ENCODE results near the gene TMEM79.

Gene TMEM79

GRCh38 chr1:156266051-156266450, 18.1 kb upstream of the TMEM79 start:
- no peak for DNase-seq

GRCh38 chr1:156268336-156268735, 15.8 kb upstream of the TMEM79 start:
- DNase-seq = no peak

DNA sequence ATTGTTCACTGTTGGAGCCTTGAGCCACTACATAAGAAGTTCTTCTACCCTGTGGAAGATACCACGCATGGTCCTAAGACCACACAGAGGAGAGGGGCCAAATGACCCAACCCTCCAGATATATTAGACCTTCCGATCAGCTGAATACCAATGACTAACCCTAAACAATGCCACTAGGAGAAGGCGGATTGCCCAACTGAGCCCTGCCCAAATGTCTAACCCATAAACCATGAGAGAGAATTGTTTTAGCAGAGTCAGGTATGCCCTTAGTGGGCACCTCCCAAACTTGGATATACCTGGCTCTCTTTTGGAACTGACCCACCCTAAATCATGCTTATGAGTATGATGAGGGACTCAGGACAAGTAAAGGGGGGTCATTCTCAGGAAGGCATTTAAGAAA, 13.8 kb upstream of the TMEM79 start:
- DNase-seq = no peak

DNA sequence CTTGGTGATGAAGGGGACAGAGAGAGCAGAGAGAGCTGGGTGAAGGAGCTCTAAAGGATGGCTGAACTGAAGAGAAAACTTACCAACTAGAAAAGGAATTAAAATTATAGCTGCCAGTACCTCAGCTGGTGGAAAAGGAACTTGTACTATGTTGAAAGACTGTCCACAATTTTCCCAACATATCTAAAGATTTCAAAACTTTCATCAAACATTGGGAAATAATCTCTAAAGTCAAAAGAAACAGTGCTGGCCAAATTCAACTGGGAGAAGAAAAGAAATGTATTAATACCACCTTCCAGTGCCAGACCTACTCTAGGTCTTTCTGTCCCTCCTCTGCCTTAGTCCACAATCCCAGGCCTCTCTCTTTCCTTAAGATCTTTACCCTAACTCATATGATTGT, 7.6 kb upstream of the TMEM79 start:
- no peak for DNase-seq

GRCh38 chr1:156276966-156277381, 7.2 kb upstream of the TMEM79 start:
- DNase-seq = no peak

GRCh38 chr1:156279837-156280236, 4.3 kb upstream of the TMEM79 start:
- DNase-seq = no peak

DNA sequence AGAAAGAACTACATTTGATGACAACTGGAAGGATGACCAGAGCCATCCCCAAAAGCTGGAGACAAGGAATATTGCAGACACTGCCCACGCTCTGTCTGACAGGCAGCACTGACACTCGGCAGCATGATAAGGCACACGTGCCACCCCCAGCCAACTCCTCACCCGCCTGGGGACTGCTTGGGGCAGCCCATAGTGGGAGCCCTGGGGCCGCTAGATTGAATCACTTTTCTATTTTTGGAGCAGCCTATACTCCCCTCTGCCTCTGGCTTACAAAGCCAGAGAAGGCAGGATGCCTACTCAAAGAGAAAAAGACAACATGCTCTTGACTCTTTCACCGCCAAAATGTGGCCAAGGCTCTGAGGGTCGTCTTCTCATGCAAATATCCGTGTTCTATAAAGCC, 2.8 kb upstream of the TMEM79 start:
- no peak for DNase-seq

DNA sequence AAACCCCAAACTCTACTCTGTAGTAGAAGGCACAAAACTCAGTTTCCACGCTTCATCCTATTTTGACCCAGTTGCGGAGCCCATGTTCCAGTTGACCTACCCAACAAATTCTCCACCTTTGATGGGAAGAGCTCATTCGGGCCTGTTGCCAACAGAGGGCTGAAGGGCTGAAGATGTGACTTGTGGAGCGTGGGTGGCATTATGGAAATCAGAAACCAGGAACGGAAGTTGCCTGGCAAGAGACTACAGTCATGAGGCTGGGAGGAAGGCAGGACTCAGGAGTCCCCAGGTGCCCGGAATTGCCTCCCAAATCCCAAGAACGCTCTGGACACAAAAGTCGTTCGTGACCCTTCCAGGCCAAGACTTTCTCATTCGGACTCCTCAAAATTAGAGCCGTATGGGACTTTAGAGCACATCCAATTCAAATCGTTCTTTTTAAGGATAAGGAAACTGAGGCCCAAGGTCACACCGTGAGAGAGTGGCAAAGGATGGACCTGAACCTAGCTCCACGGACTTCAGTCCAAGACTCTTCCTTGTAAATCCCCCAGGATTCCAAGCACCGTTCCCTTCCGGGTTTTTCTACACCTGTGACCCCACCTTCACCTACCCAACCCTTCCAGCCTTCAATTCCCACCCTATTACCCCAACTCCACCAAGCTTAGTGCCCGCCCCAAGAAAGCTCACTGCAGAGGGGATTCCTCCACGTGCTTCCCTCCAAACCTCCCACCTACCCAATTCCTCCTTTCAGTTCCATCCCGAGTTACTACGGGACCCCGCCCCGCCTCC, 2.2 kb upstream of the TMEM79 start:
- DNase-seq = peak; percentile 76

- peak; percentile 97 for DNase-seq
Observed at GRCh38 chr1:156282479-156283222, 1.5 kb upstream of the TMEM79 start, which contains the start of gene SMG5. SMG5 (minus strand) TSS chr1:156282825; CDS start chr1:156282680, 145 bp downstream.

GRCh38 chr1:156283521-156283920, 604 bp upstream of the TMEM79 start:
- DNase-seq = no peak

GRCh38 chr1:156284757-156285156, 632 bp downstream of the TMEM79 start:
- DNase-seq = no peak

- DNase-seq = no peak
Observed at GRCh38 chr1:156285437-156285836, 1.3 kb downstream of the TMEM79 start.

DNA sequence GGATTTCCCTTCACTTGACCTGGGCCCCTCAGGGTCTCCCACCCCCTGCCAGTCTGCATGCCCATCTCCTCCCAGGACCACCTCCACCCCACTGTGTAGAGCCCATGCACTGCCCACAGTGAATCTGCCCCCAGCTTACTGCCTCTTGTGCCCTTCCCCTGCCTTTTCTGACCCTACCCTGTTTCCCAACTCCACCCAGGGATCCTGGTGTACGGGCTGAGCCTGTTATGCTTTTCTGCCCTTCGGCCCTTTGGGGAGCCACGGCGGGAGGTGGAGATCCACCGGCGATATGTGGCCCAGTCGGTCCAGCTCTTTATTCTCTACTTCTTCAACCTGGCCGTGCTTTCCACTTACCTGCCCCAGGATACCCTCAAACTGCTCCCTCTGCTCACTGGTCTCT, 1.9 kb downstream of the TMEM79 start:
- DNase-seq = no peak

GRCh38 chr1:156289857-156290256, 5.7 kb downstream of the TMEM79 start:
- no peak for DNase-seq

- peak; percentile 51 for DNase-seq
Observed at GRCh38 chr1:156291226-156292061, 7.3 kb downstream of the TMEM79 start.

DNA sequence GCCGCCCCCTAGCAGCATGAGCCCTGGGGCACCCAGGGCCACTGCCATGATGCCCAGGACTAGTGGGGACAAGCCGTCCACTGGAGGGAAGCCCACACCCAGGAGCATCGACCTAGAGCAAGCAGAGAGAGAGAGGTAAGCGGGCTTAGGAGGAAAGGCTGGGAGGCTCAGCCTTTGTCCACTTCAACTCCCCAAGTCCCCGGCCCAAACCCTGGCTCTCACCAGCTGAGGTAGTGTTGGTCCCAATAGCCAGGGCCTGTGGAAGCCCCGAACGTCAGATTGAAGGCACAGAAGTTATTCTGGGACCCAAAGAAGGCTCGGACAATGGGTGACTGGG, 8.9 kb downstream of the TMEM79 start:
- DNase-seq = no peak

DNA sequence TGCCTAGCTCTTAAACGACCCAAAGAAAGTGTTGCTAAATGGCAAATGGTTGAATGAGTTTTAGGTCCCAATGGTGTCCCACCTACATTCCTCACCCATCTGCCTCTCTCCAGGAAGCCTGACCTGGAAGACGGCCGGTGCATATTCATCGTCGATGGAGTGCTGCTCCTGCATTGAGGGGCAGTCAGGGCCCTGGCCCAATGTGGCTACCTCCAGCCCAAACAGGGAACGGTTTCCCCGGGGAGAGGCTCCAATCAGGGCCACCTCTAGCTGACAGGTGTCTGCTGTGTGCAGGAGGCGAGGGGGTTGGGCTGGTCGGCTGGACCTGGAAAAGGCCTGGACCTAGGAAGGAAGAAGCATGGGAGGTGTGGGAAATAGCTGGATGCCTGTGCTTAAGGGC, 9.8 kb downstream of the TMEM79 start:
- no peak for DNase-seq

GRCh38 chr1:156295391-156295947, 11.3 kb downstream of the TMEM79 start, which contains the start of gene GLMP:
GLMP (minus strand) TSS chr1:156295679; CDS start chr1:156295645, 34 bp downstream.
- peak; percentile 66 for DNase-seq

- no peak for DNase-seq
Observed at GRCh38 chr1:156298852-156299357, 14.8 kb downstream of the TMEM79 start, which contains the start of gene VHLL. VHLL (minus strand) TSS chr1:156299307; CDS start chr1:156299189, 118 bp downstream.

DNA sequence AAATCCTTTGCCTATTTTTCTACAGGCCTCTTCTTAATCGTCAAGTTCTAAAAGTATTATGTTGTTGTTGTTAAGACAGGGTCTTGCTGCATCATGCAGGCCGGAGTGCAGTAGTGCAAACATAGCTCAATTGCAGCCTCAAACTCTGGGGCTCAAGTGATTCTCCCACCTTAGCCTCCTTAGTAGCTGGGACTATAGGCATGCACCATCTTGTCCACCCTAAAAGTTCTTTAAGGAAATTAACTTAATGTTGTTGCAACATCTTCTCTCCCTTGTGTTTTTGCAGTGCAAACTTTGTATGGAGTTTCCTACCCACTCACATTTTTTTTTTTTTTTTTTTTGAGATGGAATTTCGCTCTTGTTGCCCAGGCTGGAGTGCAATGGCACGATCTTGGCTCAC, 19.1 kb downstream of the TMEM79 start:
- no peak for DNase-seq

DNA sequence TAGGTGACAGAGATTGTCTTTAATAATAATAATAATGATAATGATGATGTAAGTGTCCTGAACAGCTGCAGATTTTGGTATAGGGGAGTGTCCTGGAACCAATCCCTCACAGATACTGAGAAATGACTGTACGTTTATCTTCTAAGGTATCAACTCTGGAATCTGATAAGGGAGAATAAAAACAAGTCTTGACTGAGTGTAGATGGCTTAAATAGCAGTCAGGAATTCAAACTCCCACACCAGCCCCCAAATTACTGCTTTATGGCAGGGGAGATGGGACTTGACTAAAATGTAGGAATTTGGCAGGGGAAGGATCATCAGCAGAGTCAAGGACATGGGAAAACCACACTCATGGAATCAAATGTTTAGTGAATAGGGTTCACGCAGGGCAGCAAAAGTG, 21.1 kb downstream of the TMEM79 start:
- no peak for DNase-seq

GRCh38 chr1:156308078-156308477, 24.0 kb downstream of the TMEM79 start:
- no peak for DNase-seq

GRCh38 chr1:156310962-156311361, 26.8 kb downstream of the TMEM79 start:
- no peak for DNase-seq
